Activated B cell treated with CpG ODN at 0.5 μM for 24 hours (primary cell): ENCODE results near the gene OR4K15. TPM values are rescaled to one million over a fixed set of nuclear protein-coding genes. Genes with fewer than 3 reads are reported as not detected.
"Not testable (repeated sequence)": the region's sequence is repeated elsewhere in the genome, so short reads cannot be mapped to it uniquely, and the experiment has no call there.

Experiments used
- ATAC-seq: fragments of 200-7000 bp; cut with Tn5 transposase; one replicate; pipeline ENCODE4 v1.10.0; 2021; ENCODE audit warnings: low read depth, mild to moderate bottlenecking, moderate library complexity
- CTCF ChIA-PET: fragments of 350-600 bp; sonication (Branson Sonifier 250); formaldehyde crosslinking; loops from one replicate; lab custom pipeline; 2021; ENCODE audit warnings: antibody characterized with exemption; lab: Charles Lee
- POLR2A ChIA-PET: fragments of 350-600 bp; sonication (Branson Sonifier 250); formaldehyde crosslinking; loops from one replicate; lab custom pipeline; 2021; ENCODE audit warnings: antibody characterized with exemption; lab: Charles Lee
- DNase-seq: peaks from one replicate; pipeline ENCODE4 v3.0.0; 2022
- H3K27ac Mint-ChIP-seq: one replicate; pipeline ENCODE4 v1.8.0; 2020; ENCODE audit warnings: mixed read lengths
- H3K27me3 Mint-ChIP-seq: one replicate; pipeline ENCODE4 v1.8.0; 2021; ENCODE audit warnings: mixed read lengths
- H3K36me3 Mint-ChIP-seq: one replicate; pipeline ENCODE4 v1.8.0; 2021; ENCODE audit warnings: low read depth, mixed read lengths
- H3K4me1 Mint-ChIP-seq: one replicate; pipeline ENCODE4 v1.8.0; 2021; ENCODE audit warnings: mixed read lengths
- H3K4me3 Mint-ChIP-seq: one replicate; pipeline ENCODE4 v1.8.0; 2020; ENCODE audit warnings: mild to moderate bottlenecking, mixed read lengths
- H3K9me3 Mint-ChIP-seq: one replicate; pipeline ENCODE4 v1.8.0; 2020; ENCODE audit warnings: mixed read lengths
- CTCF ChIP-seq: fragments of 200-600 bp; IDR thresholded peaks from one replicate; pipeline ENCODE4 v1.8.0; 2022; ENCODE audit warnings: antibody characterized with exemption, mild to moderate bottlenecking
- intact Hi-C: fragments of 100-400 bp; cut with micrococcal nuclease; formaldehyde crosslinking; loops from one replicate; pipeline ENCODE4 v1.15.1; 2024
- total RNA-seq: library from RNA; stranded (reverse); gene quantifications from 2 replicates; pipeline ENCODE4 v1.2.3, GENCODE V29; 2022

Gene OR4K15
- total RNA-seq, result not detected in 2 replicates

GRCh38 chr14:19975291-19975690, at the start of gene OR4K15:
Gene OR4K15 (plus strand): TSS chr14:19975591. CDS start chr14:19975591, 0 bp downstream.
- ATAC-seq, result no peak
- intact Hi-C loops, result no loop called here
- Mint-ChIP-seq H3K4me1 (no peaks in the 10 kb centered on the region), H3K36me3 (no peaks in the 10 kb centered on the region), H3K9me3 (peaks cover 4% of the 10 kb centered on the region), H3K4me3 (no peak within 1 kb of the TSS), H3K27ac (no peak within 1 kb of the TSS), H3K27me3 (no peaks in the 10 kb centered on the region)
- no peak for DNase-seq
- TF ChIP-seq CTCF, result no peak
- CTCF ChIA-PET, result no interaction called here
- POLR2A ChIA-PET, result no interaction called here

GRCh38 chr14:19930617-19931016, 44.8 kb upstream of the OR4K15 start, which contains the start of gene OR4K1:
Gene OR4K1 (plus strand): TSS chr14:19930917. CDS start chr14:19935667, 4,750 bp downstream.
- ChIA-PET POLR2A (no interaction called here), CTCF (no interaction called here)
- Mint-ChIP-seq H3K9me3 (no peaks in the 10 kb centered on the region), H3K4me3 (no peak within 1 kb of the TSS), H3K27ac (no peak within 1 kb of the TSS), H3K27me3 (no peaks in the 10 kb centered on the region), H3K4me1 (no peaks in the 10 kb centered on the region), H3K36me3 (no peaks in the 10 kb centered on the region)
- no peak for TF ChIP-seq CTCF
- ATAC-seq (no peak), DNase-seq (no peak)
- intact Hi-C loops, result no loop called here

GRCh38 chr14:19941668-19942067, 33.7 kb upstream of the OR4K15 start:
- no peaks in the 10 kb centered on the region for H3K9me3 Mint-ChIP-seq
- no peak for DNase-seq
- no peak overlapping the region for H3K27ac Mint-ChIP-seq
- ChIA-PET POLR2A (no interaction called here), CTCF (no interaction called here)
- ATAC-seq, result no peak
- no peaks in the 10 kb centered on the region for H3K27me3 Mint-ChIP-seq
- no peaks in the 10 kb centered on the region for H3K36me3 Mint-ChIP-seq
- intact Hi-C loops, result no loop called here
- no peaks in the 10 kb centered on the region for H3K4me1 Mint-ChIP-seq
- no peak for TF ChIP-seq CTCF
- H3K4me3 Mint-ChIP-seq, result no peak overlapping the region

GRCh38 chr14:19947413-19948090, 27.8 kb upstream of the OR4K15 start:
- TF ChIP-seq CTCF, result no peak
- Mint-ChIP-seq H3K4me1 (no peaks in the 10 kb centered on the region), H3K4me3 (no peak overlapping the region), H3K36me3 (no peaks in the 10 kb centered on the region), H3K27me3 (no peaks in the 10 kb centered on the region), H3K9me3 (peaks cover 2% of the 10 kb centered on the region), H3K27ac (no peak overlapping the region)
- ChIA-PET POLR2A (no interaction called here), CTCF (no interaction called here)
- no peak for DNase-seq
- intact Hi-C loops, result no loop called here
- no peak for ATAC-seq

GRCh38 chr14:19949218-19949617, 26.2 kb upstream of the OR4K15 start:
- ChIA-PET POLR2A (no interaction called here), CTCF (no interaction called here)
- Mint-ChIP-seq H3K36me3 (no peaks in the 10 kb centered on the region), H3K4me3 (no peak overlapping the region), H3K4me1 (no peaks in the 10 kb centered on the region), H3K9me3 (peaks cover 2% of the 10 kb centered on the region), H3K27ac (no peak overlapping the region), H3K27me3 (no peaks in the 10 kb centered on the region)
- DNase-seq, result no peak
- no peak for TF ChIP-seq CTCF
- intact Hi-C loops, result no loop called here
- no peak for ATAC-seq

- CTCF ChIA-PET, H3K4me3 Mint-ChIP-seq, ATAC-seq, POLR2A ChIA-PET, H3K27me3 Mint-ChIP-seq, H3K27ac Mint-ChIP-seq, H3K9me3 Mint-ChIP-seq, DNase-seq, intact Hi-C loops, H3K4me1 Mint-ChIP-seq, H3K36me3 Mint-ChIP-seq: not testable (repeated sequence)
Measured at GRCh38 chr14:19969735-19970134, 5.7 kb upstream of the OR4K15 start.
